K562 (cell line): Measurements from ENCODE around the gene KRT222. TPM values are rescaled to one million over a fixed set of nuclear protein-coding genes. Genes with fewer than 3 reads are reported as not detected.

ENCODE experiments used
- CBX1 ChIP-seq: sonication (generic); IDR thresholded peaks from 2 replicates; pipeline ENCODE4 v1.6.1; 2016; ENCODE audit warnings: antibody characterized with exemption, low read depth, mild to moderate bottlenecking
- ESRRA ChIP-seq: fragments of 450-650 bp; IDR thresholded peaks from 2 replicates; pipeline ENCODE4 v1.6.1; 2014; ENCODE audit warnings: low read depth, mild to moderate bottlenecking, moderate library complexity, borderline replicate concordance
- GTF2E2 ChIP-seq: fragments of 200-800 bp; sonication (Bioruptor generic); IDR thresholded peaks from 2 replicates; pipeline ENCODE4 v1.6.1; 2016; ENCODE audit warnings: missing genetic modification characterization, missing compliant biosample characterization
- HCFC1 ChIP-seq: IDR thresholded peaks from 2 replicates; pipeline ENCODE4 v1.6.1; 2012; ENCODE audit warnings: low read depth, low read length, improper control_type of control experiment
- NFIC ChIP-seq: fragments of 450-650 bp; IDR thresholded peaks from 2 replicates; pipeline ENCODE4 v1.6.1; 2017; ENCODE audit warnings: mild to moderate bottlenecking, inconsistent platforms
- RBFOX2 ChIP-seq: fragments of 200-400 bp; formaldehyde crosslinking; IDR thresholded peaks from 2 replicates; pipeline ENCODE4 v1.6.1; 2017; ENCODE audit warnings: low read depth, mild to moderate bottlenecking, low read length, moderate library complexity
- RBM14 ChIP-seq: fragments of 200-400 bp; formaldehyde crosslinking; IDR thresholded peaks from 2 replicates; pipeline ENCODE4 v1.6.1; 2018; ENCODE audit warnings: low read depth, mild to moderate bottlenecking, low read length, moderate library complexity, borderline replicate concordance; ENCODE audit not compliant: insufficient read depth
- THAP7 ChIP-seq: fragments of 250-450 bp; sonication (Bioruptor Pico); IDR thresholded peaks from 2 replicates; pipeline ENCODE4 v1.5.0; 2021
- ZNF23 ChIP-seq: fragments of 250-450 bp; sonication (Bioruptor Pico); IDR thresholded peaks from 2 replicates; pipeline ENCODE4 v1.4.0; 2020; ENCODE audit warnings: mild to moderate bottlenecking
- ZNF395 ChIP-seq: fragments of 200-800 bp; sonication (Bioruptor generic); IDR thresholded peaks from 2 replicates; pipeline ENCODE4 v1.6.1; 2017; ENCODE audit warnings: missing genetic modification characterization, missing compliant biosample characterization
- polyA plus RNA-seq, 8 experiments: library from polyadenylated mRNA; depleted of rRNA in 4 of 8; stranded (reverse) in 5 of 8; unstranded in 3 of 8; fragments of >200 nt; fragmentation: Nextera tagmentation in 2 of 8; fragmentation: Illumina TruSeq in 1 of 8; extraction: Ambion mirVana in 2 of 8; extraction: Trizol in 1 of 8; gene quantifications; 2 replicates each; pipeline versions ENCODE4 v1.2.1 to v1.2.3, GENCODE V29; 2011 to 2014; ENCODE audit warnings: inconsistent platforms in 1 of 8, missing spikeins in 1 of 8
- total RNA-seq, 7 experiments: library from RNA; depleted of rRNA in 6 of 7; stranded (reverse); fragments of >200 nt in 6 of 7; fragmentation: Illumina TruSeq in 2 of 7; extraction: Trizol in 2 of 7; gene quantifications; 2 replicates each; pipeline versions ENCODE4 v1.2.1 to v1.2.3, GENCODE V29; 2011 to 2021; ENCODE audit warnings: low replicate concordance in 1 of 7
- TF ChIP-seq, protein P1 (sequence below): fragments of 250-450 bp; sonication (Bioruptor Pico); IDR thresholded peaks from 2 replicates; pipeline ENCODE4 v1.5.0; 2021
- TF ChIP-seq, protein P2 (sequence below), 2 experiments: IDR thresholded peaks; 2 replicates each; pipeline ENCODE4 v1.6.1; 2012; ENCODE audit warnings: improper control_type of control experiment in 2 of 2, low read depth in 2 of 2, low read length in 2 of 2, borderline replicate concordance in 1 of 2
- TF ChIP-seq, protein P3 (sequence below): fragments of 450-650 bp; IDR thresholded peaks from 2 replicates; pipeline ENCODE4 v1.6.1; 2017; ENCODE audit warnings: antibody characterized with exemption

The KRT222 gene
- total and polyA plus RNA-seq, 9 of the 15 experiments (the other 6 are each of a cell fraction or from before 2014, with no cell fraction given), result 0.03 to 0.11 (median 0.05) TPM; not detected in 5

DNA sequence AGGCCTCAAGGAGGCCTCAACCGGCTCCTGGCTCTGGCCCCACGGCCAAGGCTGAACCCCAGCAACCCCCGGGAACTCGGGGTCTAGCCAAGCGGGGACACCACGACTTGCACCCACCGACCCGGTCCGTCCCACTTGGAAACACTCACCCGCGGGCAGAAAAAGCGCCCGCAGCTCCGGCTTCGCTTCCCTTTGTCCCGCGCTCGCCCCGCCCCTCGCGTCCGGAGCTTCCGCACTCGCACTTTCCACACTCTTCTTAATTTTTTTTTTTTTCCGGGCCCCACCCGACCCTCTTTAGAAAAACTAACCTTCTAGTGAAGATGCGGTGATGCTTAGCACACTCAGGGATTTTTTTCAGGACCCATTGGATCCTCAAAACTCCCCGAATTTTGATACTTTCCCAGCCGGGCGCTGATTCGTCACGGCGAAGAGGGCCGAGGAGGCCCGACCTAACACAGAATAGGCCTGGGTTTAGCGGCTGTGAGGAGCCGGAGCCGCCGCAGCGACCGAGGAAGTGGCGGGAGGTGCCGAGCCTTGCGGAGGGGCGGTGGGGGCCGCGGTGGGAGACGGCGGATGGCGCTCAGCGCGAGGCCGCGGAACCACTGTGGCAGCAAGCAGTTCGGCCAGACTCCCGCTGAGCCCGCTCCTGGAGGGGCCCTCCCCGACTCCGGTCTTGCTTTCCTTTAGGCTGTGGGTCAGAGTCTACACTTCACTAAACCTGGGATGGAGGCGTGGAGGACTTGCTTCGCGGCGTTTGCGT is 17.2 kb downstream of the KRT222 start, which contains the start of gene SMARCE1 (continued):
- peak; percentile 79; the same call in 1 of the 2 replicates for TF ChIP-seq RBM14
- no peak for TF ChIP-seq ESRRA
- TF ChIP-seq, protein P1, sequence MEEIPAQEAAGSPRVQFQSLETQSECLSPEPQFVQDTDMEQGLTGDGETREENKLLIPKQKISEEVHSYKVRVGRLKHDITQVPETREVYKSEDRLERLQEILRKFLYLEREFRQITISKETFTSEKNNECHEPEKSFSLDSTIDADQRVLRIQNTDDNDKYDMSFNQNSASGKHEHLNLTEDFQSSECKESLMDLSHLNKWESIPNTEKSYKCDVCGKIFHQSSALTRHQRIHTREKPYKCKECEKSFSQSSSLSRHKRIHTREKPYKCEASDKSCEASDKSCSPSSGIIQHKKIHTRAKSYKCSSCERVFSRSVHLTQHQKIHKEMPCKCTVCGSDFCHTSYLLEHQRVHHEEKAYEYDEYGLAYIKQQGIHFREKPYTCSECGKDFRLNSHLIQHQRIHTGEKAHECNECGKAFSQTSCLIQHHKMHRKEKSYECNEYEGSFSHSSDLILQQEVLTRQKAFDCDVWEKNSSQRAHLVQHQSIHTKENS (CRISPR knock-in tag), result no peak
- TF ChIP-seq NFIC, result peak; percentile 87
- peak; percentile 68; the same call in 1 of the 2 replicates for TF ChIP-seq GTF2E2 (tag)
- peak; percentile 45; the same call in 1 of the 2 replicates for TF ChIP-seq HCFC1
- TF ChIP-seq ZNF395 (CRISPR knock-in tag), result 0 out of 2 replicates have a peak, but pooled peaks have one; percentile 58
- 0 out of 2 replicates have a peak, but pooled peaks have one; percentile 13 for TF ChIP-seq THAP7 (CRISPR knock-in tag)
- 0 out of 2 replicates have a peak, but pooled peaks have one; percentile 18 for TF ChIP-seq CBX1
- TF ChIP-seq, protein P2, sequence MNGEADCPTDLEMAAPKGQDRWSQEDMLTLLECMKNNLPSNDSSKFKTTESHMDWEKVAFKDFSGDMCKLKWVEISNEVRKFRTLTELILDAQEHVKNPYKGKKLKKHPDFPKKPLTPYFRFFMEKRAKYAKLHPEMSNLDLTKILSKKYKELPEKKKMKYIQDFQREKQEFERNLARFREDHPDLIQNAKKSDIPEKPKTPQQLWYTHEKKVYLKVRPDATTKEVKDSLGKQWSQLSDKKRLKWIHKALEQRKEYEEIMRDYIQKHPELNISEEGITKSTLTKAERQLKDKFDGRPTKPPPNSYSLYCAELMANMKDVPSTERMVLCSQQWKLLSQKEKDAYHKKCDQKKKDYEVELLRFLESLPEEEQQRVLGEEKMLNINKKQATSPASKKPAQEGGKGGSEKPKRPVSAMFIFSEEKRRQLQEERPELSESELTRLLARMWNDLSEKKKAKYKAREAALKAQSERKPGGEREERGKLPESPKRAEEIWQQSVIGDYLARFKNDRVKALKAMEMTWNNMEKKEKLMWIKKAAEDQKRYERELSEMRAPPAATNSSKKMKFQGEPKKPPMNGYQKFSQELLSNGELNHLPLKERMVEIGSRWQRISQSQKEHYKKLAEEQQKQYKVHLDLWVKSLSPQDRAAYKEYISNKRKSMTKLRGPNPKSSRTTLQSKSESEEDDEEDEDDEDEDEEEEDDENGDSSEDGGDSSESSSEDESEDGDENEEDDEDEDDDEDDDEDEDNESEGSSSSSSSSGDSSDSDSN (IDR thresholded peaks at IDR 0.05; ENCODE audit: borderline replicate concordance in 1 of 2, low read depth in 2 of 2, low read length in 2 of 2), result peak; percentile 43 to 44; a peak in 1 of 4 replicates
- TF ChIP-seq RBFOX2, result peak; percentile 90
- TF ChIP-seq, protein P3, sequence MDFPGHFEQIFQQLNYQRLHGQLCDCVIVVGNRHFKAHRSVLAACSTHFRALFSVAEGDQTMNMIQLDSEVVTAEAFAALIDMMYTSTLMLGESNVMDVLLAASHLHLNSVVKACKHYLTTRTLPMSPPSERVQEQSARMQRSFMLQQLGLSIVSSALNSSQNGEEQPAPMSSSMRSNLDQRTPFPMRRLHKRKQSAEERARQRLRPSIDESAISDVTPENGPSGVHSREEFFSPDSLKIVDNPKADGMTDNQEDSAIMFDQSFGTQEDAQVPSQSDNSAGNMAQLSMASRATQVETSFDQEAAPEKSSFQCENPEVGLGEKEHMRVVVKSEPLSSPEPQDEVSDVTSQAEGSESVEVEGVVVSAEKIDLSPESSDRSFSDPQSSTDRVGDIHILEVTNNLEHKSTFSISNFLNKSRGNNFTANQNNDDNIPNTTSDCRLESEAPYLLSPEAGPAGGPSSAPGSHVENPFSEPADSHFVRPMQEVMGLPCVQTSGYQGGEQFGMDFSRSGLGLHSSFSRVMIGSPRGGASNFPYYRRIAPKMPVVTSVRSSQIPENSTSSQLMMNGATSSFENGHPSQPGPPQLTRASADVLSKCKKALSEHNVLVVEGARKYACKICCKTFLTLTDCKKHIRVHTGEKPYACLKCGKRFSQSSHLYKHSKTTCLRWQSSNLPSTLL, result peak; percentile 93
- TF ChIP-seq ZNF23, result no peak
